OCI-LY1 (cell line): Measurements from ENCODE around the gene ZNF197.

Experiments
- CTCF ChIP-seq: fragments of 200-600 bp; sonication (generic), shearing (Covaris generic); IDR thresholded peaks from 2 replicates; pipeline ENCODE4 v1.5.1; 2017; ENCODE audit warnings: mild to moderate bottlenecking, antibody characterized with exemption, low read length, moderate library complexity, mixed read lengths
- EZH2 ChIP-seq: fragments of 200-600 bp; sonication (generic), shearing (Covaris generic); IDR thresholded peaks from 2 replicates; pipeline ENCODE4 v1.8.0; 2017; ENCODE audit warnings: borderline replicate concordance, mixed run types, mild to moderate bottlenecking, antibody characterized with exemption, low read length, moderate library complexity, mixed read lengths

GRCh38 chr3:44666346-44666745, 41.5 kb downstream of the ZNF197 start:
- no peak for TF ChIP-seq CTCF
- no peak for TF ChIP-seq EZH2
